CD4-positive, alpha-beta T cell treated with Interleukin-10 for 1 hour (primary cell): ENCODE data around the gene TFAM.
A peak's percentile ranks its signal among the peaks of the same experiment; 100 is the strongest.
"Not testable (repeated sequence)": the region's sequence is repeated elsewhere in the genome, so short reads cannot be mapped to it uniquely, and the experiment has no call there.

Source experiments
- DNase-seq: peaks from one replicate; pipeline ENCODE4 v3.0.0-alpha.2; 2020

TFAM gene

DNA sequence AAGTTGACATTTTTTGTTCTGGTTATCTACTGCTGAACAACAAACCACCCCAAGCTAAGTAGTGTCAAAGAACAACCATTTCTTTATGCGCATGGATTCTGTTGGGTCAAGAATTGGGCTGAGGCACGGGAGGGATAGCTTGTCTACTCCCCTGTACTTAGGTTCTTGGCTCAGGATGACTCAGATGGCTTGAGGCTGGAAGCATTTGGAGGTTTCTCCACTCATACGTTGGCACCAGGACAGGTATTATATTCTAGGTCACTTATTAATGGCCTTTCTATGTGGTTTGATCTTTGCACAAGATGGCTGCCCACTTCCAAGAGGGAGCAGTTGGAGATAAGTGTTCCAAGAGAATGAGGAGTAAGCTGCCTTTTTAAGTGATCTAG, 11.8 kb upstream of the TFAM start:
- no peak for DNase-seq

DNA sequence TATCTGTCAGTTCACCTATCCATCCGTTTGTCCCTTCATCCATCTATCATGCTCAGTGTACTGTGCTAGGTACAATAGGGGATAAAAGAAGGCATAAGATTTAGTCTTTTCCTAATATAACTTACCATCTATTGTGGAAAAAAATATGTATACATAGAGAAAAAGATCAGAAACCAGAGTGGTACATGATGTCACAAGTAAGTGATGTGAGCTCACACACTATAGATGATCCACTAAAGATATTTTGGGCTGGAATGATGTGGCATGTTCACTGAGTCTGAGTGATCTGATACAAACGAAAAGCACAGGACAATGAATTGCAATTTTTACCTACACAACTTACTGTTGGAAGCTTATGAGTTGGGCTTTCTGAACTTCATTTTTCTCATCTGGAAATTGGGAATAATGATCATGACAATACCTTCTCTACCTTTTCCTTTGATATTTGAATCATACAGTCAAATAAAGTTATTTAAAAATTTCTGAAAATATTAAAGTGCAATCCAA, 2.7 kb upstream of the TFAM start:
- no peak for DNase-seq

DNA sequence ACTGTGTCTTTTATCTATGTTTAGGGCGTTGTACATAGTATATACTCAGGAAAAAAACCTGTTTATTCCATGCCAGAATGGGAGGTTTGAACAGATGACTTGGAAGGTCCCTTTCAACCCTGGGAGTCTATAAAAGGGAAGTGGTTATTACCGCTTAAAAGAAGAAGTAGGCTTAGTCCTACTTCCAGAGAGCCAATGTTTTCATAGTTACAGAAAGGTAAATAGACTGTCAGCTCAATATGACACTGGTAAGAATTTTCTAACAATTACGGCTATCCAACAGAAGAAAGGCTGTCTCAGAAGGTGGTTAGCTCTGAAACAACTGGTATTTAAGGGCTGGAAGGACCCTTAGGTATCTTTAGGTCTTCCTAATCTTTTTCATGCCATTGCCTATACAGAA, 1.1 kb upstream of the TFAM start:
- DNase-seq, result peak; percentile 48

DNA sequence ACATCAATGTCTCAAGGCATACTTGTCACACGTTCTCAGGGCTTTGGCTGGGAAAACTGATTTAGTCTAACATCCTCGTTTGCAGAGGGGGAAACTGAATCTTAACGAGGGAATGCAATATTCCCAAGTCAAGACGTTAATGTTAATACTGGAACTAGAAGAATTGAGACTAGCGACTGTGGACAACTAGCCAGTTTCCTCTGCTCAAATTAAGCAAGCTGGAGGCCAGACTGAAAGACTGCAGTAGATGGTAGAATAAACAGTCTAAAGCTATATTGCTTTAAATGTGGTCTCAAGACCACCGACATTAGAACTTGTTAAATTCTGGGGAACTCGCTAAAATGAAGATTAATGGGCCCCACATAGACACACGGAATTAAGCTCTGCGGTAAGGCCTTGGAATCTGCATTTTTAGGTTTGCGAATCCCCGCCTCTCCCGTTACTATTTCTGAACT, 639 bp upstream of the TFAM start:
- DNase-seq, result no peak

DNA sequence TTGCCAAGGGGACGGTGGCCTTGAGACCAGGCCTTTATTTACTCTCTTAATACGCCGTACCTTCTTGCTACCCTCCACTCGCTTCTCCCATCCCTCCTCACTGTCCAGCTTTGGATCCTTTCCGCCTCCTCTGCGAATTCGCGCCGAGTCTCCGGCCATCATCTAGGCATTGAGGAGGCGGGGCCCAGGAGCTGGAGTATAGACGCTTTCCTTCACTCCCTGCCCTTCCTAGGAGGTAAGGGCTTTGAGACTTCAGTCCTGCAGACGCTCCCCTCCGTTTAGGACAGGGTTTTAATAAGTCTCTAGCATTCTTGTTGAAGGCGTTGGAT, 538 bp downstream of the TFAM start:
- peak; percentile 9 for DNase-seq

DNA sequence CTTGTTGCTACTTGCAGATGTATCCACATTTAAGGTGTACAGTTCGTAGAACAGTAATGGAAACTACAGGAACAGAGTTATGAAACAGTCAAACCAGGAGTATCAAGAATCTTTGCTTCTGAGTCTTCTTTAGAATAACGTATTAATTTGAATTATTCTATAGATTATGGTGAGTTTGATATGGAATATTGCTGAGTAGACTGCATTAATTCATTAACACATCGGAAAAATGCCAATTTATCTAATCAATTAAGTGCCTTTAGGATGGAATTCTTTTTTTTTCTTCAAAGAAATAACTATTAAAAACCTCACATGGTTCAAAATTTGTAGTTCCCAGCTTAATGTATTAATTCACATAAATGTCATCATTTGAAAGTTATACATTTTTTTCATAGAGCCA, 3.8 kb downstream of the TFAM start:
- DNase-seq, result no peak

DNA sequence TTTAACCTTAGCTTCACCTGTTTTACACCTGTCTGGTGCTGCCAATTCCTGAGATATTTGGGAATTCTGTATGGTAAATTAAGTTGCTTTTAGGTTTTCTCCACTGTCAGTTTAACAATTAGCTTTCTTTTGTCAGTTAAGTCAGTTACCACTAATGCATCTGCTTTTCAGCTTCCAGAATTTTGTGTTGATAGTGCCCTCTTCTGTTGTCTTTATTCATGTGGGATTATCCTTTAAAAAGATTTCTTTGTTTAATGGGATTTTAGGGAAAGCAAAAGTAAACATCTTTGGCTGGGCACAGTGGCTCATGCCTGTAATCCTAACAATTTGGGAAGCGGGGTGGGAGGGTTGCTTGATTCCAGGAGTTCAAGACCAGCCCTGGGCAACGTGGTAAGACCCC, 8.1 kb downstream of the TFAM start:
- no peak for DNase-seq

DNA sequence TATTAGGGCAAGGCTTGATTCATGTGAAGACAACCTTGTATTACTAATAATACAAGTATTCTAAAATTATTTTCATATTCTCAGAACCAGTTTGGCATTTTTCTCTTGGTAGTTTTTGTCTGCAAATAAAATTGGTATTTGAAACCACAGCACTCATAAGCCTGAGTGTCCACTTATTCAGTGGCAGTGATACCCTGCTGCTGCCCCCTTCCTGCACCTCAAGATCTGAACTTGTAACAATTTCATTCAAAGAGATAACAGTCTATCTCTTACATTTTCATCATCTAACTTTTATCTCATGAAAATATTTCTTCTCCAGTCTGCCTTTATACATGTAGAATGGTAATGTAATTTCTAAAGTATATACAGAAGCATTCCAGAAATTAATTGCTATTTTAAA, 9.3 kb downstream of the TFAM start:
- DNase-seq, result no peak

DNA sequence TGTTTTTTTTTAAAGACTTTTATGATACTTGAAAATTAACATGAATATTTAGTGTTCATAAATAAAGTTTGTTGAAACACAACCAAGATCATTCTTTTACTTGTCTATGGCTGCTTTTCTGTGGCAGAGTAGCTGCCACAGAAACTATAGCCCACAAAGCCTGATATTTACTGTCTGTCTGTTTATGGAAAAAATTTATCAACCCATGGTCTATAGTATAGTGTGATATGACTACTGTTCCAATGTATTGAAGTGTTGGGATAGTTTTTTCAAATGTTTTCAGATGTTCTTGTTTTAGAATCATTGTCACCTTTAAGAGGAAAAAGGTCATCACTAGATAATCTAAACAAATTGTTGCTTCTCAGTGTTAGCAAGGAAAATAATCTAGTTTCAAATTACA, 10.8 kb downstream of the TFAM start:
- DNase-seq, result no peak

DNA sequence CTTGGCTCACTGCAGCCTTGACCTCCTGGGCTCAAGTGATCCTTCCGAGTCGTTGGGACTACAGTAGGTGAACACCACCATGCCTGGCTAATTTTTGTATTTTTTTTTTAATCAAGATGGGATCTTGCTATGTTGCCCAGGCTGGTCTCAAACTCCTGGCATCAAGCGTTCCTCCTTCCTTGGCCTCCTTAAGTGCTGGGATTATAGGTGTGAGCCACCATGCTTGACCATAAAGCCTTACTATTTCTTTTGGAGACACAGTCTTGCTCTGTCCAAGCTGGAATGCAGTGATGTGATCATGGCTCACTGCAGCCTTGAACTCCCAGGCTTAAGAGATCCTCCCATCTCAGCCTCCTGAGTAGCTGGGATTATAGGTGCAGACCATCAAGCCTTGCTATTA, 12.6 kb downstream of the TFAM start:
- no peak for DNase-seq

DNA sequence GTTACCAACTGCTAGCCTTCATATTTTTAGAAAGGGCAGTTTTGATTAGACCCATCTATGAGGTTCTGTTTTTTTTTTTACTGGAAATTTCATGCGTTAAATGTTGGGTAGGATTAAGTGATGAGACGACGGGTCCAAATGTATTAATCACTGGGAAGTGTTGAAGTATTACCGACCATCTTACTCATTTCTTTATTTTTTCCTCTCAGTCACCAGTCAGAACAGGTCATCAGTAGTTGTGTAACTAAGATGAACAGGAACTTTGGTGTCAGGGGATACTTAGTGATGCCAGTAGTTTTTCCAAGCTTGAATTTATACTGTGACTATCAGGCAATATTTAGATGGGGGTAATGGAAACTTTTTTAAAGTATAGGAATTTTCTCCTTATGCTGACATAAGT, 14.2 kb downstream of the TFAM start:
- DNase-seq, result no peak

DNA sequence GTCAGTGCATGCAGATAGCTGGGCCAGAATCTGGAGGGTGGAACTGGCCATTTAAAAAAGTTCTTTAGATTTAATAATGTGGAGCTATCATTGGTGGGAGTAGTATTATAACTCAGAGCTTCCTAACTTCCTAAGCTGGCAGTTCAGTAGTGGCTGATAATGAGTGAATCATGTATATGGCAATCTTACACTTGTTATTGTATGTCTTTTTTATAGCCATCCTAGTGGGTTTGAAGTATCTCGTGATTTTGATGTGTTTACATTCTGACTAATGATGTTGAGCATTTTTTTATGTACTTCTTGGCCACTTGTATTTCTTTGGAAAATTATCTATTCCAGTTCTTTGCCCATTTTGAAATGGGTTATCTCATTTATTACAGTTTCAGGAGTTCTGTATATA, 15.4 kb downstream of the TFAM start:
- no peak for DNase-seq

DNA sequence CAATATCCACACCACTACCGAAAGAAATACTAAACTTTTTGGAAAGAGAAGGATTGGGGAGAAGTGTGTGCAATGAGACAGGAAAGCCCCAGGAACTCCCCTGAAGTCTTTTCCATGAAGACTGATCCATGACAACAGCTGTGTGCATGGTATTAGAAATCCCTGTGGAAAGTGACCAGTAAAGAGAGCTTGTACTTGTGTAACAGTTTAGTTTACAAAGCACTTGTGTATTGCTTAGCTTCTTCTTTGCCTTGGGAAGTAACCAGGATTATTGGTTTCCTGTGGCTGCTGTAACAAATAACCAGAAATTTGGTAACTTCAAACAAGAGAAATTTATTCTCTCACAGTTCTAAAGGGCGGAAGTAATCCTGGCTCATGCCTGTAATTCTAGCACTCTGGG, 18.8 kb downstream of the TFAM start:
- DNase-seq, result no peak

DNA sequence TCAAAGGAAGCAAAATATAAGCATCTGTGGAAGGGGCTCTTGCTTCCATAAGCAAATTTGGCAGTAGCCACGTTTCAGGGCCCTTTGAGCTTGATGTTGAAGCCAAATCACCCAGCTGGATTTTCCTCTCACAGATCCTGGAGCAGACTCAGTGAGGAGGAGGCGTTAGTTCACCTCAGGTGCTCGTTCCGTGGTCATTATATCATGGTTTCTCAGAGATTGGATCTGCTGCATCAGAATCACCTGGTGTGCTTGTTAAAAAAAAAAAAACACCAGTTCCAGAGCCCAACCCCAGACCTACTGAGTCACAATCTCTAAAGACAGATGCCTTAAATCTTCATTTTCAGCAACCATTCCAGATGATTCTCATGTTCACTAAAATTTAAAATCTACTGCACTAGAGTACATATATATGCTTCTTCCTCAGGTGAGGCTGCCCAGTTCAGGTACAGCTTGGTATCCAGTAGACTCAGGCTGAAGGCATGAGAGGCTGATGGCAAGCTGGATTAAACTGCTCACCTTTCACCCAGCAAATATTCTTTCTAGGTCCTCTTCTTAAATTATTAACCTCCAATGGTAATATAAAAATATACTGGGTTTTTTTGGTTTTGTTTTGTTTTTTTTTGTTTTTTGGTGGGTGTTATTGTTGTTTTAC, 24.9 kb downstream of the TFAM start:
- DNase-seq, result no peak

DNA sequence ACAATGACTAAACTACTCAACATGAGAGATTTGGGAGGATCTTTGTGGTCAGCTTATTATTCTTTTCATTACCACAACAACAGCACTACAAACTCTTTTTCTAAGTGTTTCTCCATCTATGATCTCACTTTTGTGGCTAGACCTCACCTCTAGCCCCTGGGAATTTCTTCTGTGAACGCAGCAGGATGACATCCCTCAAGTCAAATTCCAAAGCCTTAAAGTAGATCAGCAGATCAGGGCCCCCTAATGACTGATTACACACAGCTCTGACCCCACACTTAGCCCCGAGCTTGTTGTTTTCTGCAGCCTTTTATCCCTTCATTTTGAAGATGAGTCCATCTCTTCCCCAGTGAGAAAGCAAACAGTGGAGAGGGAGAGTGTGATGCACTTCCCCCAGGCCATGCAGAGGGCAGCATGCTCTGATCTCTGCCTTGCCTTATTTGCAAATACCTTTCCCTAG, 27.3 kb downstream of the TFAM start:
- DNase-seq, result no peak

DNA sequence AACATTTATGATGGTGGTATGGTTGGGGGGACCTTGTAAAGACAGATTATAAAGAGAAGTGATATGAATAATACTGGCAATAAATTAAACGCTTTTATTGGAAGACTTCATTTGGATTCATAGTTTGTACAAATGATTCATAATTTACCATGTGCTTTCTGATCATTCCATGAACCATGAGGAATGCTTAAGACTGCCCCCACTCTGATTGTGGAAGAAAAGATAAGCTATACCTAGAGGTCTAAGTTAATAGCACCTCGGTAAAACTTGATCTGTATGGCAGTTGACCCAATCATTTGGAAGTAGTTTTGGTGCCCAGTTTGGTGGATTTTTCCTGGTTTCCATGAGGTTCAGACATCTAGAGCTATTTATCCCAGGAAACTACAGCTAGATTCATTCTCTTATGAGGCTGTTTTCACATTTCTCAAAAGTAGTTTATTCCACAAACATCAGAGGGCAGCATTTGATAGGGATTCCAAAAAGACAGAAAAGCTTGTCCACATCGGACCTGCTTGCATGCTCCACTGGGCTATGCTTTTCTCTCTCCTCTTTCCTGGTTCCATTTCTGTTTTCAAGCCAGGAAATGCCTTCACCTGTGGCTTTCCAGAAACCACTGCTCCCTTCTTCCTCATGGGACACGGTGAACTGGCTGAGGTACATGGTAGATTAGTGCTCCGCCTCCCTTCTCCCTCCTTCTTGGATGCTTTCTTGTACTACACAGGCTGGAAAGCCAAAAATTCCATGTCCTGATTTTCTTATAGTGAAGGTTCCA, 29.2 kb downstream of the TFAM start:
- no peak for DNase-seq

DNA sequence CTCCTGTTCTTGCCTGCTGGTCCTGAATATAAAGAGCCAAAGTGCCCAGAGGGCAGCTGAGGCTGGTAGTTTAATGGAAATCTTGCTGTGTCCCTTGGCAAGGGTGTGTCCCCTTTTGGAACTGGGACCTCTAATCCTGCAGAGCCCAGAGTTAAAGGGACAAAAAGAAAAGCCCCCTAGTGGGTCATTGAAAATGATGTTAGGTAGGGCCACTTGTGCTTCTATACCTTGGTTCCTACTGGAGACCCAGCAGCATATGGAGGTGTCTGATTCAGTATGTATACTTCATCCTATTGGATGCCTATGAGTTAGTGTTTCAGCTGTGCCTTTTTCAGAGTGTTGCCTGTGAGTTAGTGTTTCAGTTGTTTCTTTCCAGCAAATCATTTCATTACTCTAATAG, 30.5 kb downstream of the TFAM start:
- DNase-seq, result no peak

DNA sequence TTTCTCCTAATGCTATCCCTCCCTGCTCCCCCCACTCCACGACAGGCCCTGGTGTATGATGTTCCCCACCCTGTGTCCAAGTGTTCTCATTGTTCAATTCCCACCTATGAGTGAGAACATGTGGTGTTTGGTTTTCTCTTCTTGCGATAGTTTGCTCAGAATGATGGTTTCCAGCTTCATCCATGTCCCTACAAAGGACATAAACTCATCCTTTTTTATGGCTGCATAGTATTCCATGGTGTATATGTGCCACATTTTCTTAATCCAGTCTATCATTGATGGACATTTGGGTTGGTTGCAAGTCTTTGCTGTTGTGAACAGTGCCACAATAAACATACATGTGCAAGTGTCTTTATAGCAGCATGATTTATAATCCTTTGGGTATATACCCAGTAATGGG, 32.7 kb downstream of the TFAM start:
- DNase-seq, result not testable (repeated sequence)

DNA sequence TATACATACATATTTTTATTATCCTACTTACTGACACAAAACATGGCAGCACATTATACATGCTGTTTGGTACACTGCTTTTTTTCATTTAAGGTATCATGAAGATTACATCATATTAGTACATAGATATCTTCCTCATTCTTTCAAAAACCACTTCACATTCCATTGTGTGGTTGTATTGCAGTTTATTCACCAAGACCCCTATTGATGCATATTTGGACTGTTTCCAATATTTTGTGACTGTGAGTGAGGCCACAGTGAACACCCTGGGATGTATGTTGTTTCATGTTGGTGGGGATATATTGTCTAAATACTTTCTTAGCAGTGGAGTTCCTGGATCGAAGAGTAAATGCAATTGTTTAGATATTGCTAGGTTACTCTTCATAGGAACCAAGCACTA, 39.0 kb downstream of the TFAM start:
- DNase-seq, result no peak

DNA sequence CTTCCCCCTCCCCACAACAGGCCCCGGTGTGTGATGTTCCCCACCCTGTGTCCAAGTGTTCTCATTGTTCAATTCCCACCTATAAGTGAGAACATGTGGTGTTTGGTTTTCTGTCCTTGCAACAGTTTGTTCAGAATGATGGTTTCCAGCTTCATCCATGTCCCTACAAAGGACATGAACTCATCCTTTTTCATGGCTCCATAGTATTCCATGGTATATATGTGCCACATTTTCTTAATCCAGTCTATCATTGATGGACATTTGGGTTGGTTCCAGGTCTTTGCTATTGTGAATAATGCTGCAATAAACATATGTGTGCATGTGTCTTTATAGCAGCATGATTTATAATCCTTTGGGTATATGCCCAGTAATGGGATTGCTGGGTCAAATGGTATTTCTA, 43.2 kb downstream of the TFAM start:
- DNase-seq, result not testable (repeated sequence)

DNA sequence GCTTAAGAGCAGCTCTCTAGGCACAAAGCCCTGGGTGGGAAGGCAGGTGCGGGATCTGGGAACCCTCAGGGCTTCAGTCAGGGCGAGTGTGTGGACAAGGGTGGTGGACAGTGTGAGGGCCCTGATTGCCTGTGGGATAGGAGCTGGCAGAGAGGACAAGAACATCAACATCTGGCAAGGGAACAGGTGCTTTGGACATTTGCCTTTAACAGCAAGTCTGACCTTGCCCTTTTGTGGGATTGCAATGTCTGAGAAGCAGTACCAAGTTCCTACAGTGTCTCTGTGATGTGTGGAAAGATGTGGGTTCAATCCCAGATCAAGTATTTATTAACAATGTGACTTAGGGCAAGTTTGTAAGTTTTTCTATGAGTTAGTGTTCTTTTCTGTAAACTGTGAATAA, 46.7 kb downstream of the TFAM start:
- no peak for DNase-seq

DNA sequence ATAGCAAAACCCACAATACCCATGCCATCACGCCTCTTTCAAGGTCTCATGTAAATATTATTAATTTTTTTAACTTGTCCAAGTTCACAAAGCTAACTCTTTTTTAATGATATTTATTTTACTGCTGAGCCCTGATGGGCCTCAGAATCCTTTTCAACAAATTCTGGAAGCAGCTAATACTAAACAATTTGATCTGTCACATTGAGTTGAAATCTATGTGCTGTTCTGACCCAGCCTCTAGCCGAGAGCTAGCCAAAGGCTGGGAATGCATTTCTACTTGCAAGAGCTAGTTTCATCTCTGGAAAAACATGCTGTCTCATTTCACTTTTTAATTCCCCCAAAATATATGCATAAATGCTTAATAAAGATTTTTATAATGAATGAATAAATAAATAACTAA, 47.9 kb downstream of the TFAM start:
- DNase-seq, result no peak

DNA sequence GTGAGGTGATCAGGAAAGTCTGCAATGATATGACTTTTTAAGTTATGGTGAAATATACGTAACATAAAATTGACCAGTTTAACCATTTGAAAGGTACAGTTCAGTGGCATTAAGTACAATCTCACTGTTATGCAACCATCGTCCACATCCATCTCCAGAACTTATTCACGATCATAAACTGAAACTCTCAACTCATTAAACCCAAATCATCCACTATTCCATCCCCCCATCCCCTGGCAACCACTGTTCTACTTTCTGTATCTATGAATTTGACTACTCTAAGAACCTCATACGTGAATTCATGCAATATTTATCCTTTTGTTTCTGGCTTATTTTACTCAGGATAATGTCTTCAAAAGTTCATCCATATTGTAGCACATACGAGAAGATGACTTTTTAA, 48.4 kb downstream of the TFAM start:
- no peak for DNase-seq

DNA sequence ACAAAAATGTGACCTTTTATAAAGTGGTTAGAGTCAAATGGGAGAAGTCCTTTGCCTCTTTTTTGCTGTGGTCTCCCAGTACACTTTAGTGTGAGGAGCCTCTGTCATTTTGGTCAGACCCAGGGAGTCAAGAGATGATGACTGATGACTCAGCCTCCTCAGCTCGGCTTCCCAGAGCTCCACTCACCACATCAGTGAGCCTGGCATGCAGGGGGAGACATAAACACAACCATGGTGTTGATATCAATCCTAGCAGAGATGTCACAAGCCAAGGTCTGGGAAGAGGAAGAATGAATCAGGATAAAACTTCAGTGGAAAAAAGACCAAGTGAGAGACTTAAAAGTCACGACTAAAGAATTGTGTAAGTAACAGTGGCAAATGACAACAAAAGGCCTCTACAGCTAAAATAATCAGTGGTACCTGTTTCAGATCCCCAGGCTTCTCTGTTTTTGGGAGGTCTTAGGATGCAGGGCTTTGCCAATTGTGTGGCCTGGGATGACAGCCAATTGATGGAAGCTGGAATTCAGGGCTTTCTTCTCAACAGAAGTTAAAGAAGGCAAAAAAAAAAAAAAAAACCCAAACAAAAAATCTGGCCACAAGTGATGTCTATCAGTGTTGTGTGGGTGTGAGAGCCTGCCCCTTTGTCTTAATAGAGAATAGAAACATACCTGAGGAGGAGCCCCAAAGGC, 50.2 kb downstream of the TFAM start:
- no peak for DNase-seq
